HG03103 (cell line): ENCODE data around the gene ATP10A.
"Not testable (repeated sequence)": the region's sequence is repeated elsewhere in the genome, so short reads cannot be mapped to it uniquely, and the experiment has no call there.

Experiments used
- ATAC-seq: cut with Tn5 transposase; IDR thresholded peaks from one replicate; pipeline ENCODE4 v1.9.1; 2021; ENCODE audit warnings: low read depth; ENCODE audit not compliant: unreplicated experiment

ATP10A gene

GRCh38 chr15:25759421-25759820 lies 103.7 kb downstream of the ATP10A start:
- ATAC-seq = no peak

- ATAC-seq = not testable (repeated sequence)
Measured at GRCh38 chr15:25758612-25759011, 104.5 kb downstream of the ATP10A start.

GRCh38 chr15:25743548-25744275 lies 119.4 kb downstream of the ATP10A start:
- no peak for ATAC-seq

GRCh38 chr15:25742776-25743547 lies 120.2 kb downstream of the ATP10A start:
- ATAC-seq = no peak

- ATAC-seq = no peak
Measured at GRCh38 chr15:25742041-25742730, 120.9 kb downstream of the ATP10A start.

GRCh38 chr15:25741256-25741580 lies 121.9 kb downstream of the ATP10A start:
- ATAC-seq = peak; percentile 60

- no peak for ATAC-seq
Measured at GRCh38 chr15:25740383-25741255, 122.5 kb downstream of the ATP10A start.

GRCh38 chr15:25739687-25740121 lies 123.4 kb downstream of the ATP10A start:
- ATAC-seq = peak; percentile 64

- no peak for ATAC-seq
Measured at GRCh38 chr15:25738171-25738965, 124.8 kb downstream of the ATP10A start.

- ATAC-seq = no peak
Measured at GRCh38 chr15:25737218-25737643, 125.9 kb downstream of the ATP10A start.

GRCh38 chr15:25736461-25736860 lies 126.7 kb downstream of the ATP10A start:
- no peak for ATAC-seq

GRCh38 chr15:25735550-25736384 lies 127.4 kb downstream of the ATP10A start:
- ATAC-seq = no peak

GRCh38 chr15:25734680-25735355 lies 128.3 kb downstream of the ATP10A start:
- no peak for ATAC-seq

GRCh38 chr15:25733856-25734679 lies 129.1 kb downstream of the ATP10A start:
- no peak for ATAC-seq

GRCh38 chr15:25733036-25733855 lies 129.9 kb downstream of the ATP10A start:
- no peak for ATAC-seq

GRCh38 chr15:25732191-25732590 lies 130.9 kb downstream of the ATP10A start:
- ATAC-seq = no peak

- no peak for ATAC-seq
Measured at GRCh38 chr15:25731411-25731810, 131.7 kb downstream of the ATP10A start.
